Fibroblast of lung (primary cell): ENCODE results near the gene TWF2.
"Not testable (repeated sequence)": the region's sequence is repeated elsewhere in the genome, so short reads cannot be mapped to it uniquely, and the experiment has no call there.

Experiments
- CTCF ChIP-seq, 2 donors: IDR thresholded peaks in 1 of 2; conservative IDR thresholded peaks in 1 of 2; 1 replicate in 1 of 2; 2 replicates in 1 of 2; pipeline ENCODE4 v1.5.1; 2011 to 2012; ENCODE audit warnings: low read length in 2 of 2, control low read depth in 1 of 2, inconsistent platforms in 1 of 2, low read depth in 1 of 2, mild to moderate bottlenecking in 1 of 2
- EZH2 ChIP-seq: IDR thresholded peaks from 2 replicates; pipeline ENCODE4 v1.5.1; 2012; ENCODE audit warnings: low read length, control low read depth, mild to moderate bottlenecking; ENCODE audit errors: missing control alignments

DNA sequence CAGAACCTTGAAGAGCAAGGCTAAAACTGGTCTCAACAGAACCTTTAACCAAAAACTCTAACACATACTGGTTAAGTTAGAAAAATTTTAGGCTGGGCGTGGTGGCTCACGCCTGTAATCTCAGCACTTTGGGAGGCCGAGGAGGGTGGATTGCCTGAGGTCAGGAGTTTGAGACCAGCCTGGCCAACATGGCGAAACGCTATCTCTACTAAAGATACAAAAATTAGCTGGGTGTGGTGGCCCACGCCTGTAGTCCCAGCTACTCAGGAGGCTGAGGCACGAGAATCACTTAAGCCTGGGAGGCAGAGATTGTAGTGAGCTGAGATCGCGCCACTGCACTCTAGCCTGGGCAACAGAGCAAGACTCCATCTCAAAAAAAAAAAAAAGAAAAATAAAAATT is 33.2 kb upstream of the TWF2 start:
- not testable (repeated sequence) for TF ChIP-seq CTCF (conservative IDR thresholded peaks at IDR 0.05 in 1 of 2, IDR thresholded peaks at IDR 0.05 in 1 of 2; ENCODE audit: low read depth in 1 of 2, low read length in 2 of 2); EZH2
